ENCODE data around the gene IER2. TPM values are rescaled to one million over a fixed set of nuclear protein-coding genes. Genes with fewer than 3 reads are reported as not detected.
A peak's percentile ranks its signal among the peaks of the same experiment; 100 is the strongest.

IER2 gene
- total and polyA plus RNA-seq, 9 of the 15 experiments (the other 6 are each of a cell fraction or from before 2014, with no cell fraction given) = 4.5 to 205 (median 23.7) TPM

GRCh38 chr19:13117772-13118423, 32.3 kb upstream of the IER2 start, which contains the start of gene NACC1 (continued):
- TF ChIP-seq ZBTB40 (IDR thresholded peaks at IDR 0.05) (peak; percentile 51; the same call in 1 of the 2 replicates), ZBTB40 (CRISPR knock-in tag; IDR thresholded peaks at IDR 0.05) (no peak), ATF1 (CRISPR knock-in tag; IDR thresholded peaks at IDR 0.05) (no peak), ATF1 (tag; IDR thresholded peaks at IDR 0.05) (peak; percentile 44), ZBTB8A (IDR thresholded peaks at IDR 0.05; ENCODE audit: partially characterized antibody) (no peak), TCF7L2 (IDR thresholded peaks at IDR 0.05; ENCODE audit: low read depth, low read length) (no peak), FOXK1 (CRISPR knock-in tag; IDR thresholded peaks at IDR 0.05; ENCODE audit: borderline replicate concordance) (no peak), RB1 (IDR thresholded peaks at IDR 0.05; ENCODE audit: low read depth) (peak; percentile 69), ZNF764 (CRISPR knock-in tag; IDR thresholded peaks at IDR 0.05; ENCODE audit: low read depth) (peak; percentile 62; the same call in 1 of the 2 replicates), CREM (IDR thresholded peaks at IDR 0.05; ENCODE audit: low read depth) (peak; percentile 72), FOSL1 (tag; conservative IDR thresholded peaks at IDR 0.05) (peak; percentile 26; the same call in 1 of the 2 replicates), CC2D1A (IDR thresholded peaks at IDR 0.05) (0 out of 2 replicates have a peak, but pooled peaks have one; percentile 13), HCFC1 (IDR thresholded peaks at IDR 0.05; ENCODE audit: low read depth, low read length) (peak; percentile 64)
- TF ChIP-seq, protein P1, sequence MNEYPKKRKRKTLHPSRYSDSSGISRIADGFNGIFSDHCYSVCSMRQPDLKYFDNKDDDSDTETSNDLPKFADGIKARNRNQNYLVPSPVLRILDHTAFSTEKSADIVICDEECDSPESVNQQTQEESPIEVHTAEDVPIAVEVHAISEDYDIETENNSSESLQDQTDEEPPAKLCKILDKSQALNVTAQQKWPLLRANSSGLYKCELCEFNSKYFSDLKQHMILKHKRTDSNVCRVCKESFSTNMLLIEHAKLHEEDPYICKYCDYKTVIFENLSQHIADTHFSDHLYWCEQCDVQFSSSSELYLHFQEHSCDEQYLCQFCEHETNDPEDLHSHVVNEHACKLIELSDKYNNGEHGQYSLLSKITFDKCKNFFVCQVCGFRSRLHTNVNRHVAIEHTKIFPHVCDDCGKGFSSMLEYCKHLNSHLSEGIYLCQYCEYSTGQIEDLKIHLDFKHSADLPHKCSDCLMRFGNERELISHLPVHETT (CRISPR knock-in tag; conservative IDR thresholded peaks at IDR 0.05 in 1 of 2, IDR thresholded peaks at IDR 0.05 in 1 of 2) = 0 out of 4 replicates have a peak, but pooled peaks of 1 of the 2 experiments have one; percentile 45
- TF ChIP-seq, protein P2, sequence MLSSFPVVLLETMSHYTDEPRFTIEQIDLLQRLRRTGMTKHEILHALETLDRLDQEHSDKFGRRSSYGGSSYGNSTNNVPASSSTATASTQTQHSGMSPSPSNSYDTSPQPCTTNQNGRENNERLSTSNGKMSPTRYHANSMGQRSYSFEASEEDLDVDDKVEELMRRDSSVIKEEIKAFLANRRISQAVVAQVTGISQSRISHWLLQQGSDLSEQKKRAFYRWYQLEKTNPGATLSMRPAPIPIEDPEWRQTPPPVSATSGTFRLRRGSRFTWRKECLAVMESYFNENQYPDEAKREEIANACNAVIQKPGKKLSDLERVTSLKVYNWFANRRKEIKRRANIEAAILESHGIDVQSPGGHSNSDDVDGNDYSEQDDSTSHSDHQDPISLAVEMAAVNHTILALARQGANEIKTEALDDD (IDR thresholded peaks at IDR 0.05) = peak; percentile 13; the same call in 1 of the 2 replicates
